ENCODE data around the gene PITX2. TPM values are rescaled to one million over a fixed set of nuclear protein-coding genes. Genes with fewer than 3 reads are reported as not detected.

PITX2 gene
- total RNA-seq, 1 donor from 2014 or later: 13.8 TPM

DNA sequence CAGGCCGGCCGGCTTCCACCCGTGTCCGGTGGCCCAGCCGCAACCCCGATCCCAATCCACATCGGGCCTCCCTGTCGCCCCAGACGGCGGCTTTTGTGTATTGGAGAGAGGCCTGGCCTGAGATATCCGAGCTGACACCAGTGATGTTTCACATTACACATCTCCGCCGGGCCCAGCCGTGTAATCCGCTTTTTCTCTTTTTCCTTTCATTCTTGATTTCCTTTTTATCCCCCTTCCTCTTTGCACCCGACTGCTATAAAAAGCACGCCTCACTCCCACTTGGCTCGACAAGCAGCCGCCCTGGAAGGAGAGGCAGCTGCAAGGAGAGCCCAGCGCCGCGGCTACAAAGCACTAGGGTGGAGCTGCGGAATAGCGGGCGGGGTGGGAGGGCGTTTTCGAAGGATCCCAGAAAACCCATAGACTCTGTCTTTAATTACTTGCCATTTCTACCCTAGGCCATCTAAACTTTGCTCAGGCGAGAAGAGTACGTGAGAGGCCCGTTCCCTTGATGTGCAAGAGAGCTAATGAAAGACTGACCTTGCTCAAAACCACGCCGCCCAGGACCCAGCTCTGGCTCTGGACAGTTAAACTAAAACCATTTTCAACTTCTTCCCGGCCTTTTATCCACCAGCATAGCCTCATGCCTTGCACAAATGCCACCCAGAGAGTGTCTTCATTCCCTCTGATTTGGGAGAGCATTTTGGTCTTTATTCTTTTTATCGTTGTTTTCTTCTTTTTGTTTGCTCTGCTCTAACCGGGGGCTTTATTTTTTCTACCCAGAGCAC is 3.2 kb downstream of the PITX2 start:
- Mint-ChIP-seq H3K27me3 (peaks cover 100% of the 10 kb centered on the region), H3K4me1 (ENCODE audit: unreplicated experiment) (peaks cover 46% of the 10 kb centered on the region), H3K36me3 (peaks cover 11% of the 10 kb centered on the region), H3K4me3 (peak overlapping the region; percentile 87), H3K27ac (peak overlapping the region; percentile 66), H3K9me3 (no peaks in the 10 kb centered on the region)
- no peak for DNase-seq (ENCODE audit: extremely low spot score, unreplicated experiment)
- TF ChIP-seq CTCF (conservative IDR thresholded peaks at IDR 0.05): no peak

GRCh38 chr4:110618581-110619462 is 4.1 kb downstream of the PITX2 start:
- peak overlapping the region; percentile 59 for H3K27ac Mint-ChIP-seq
- no peaks in the 10 kb centered on the region for H3K9me3 Mint-ChIP-seq
- no peak for TF ChIP-seq CTCF (conservative IDR thresholded peaks at IDR 0.05)
- no peak for DNase-seq (ENCODE audit: extremely low spot score, unreplicated experiment)
- peak overlapping the region; percentile 82 for H3K4me3 Mint-ChIP-seq
- H3K36me3 Mint-ChIP-seq: peaks cover 11% of the 10 kb centered on the region
- H3K27me3 Mint-ChIP-seq: peaks cover 100% of the 10 kb centered on the region
- peaks cover 46% of the 10 kb centered on the region for H3K4me1 Mint-ChIP-seq (ENCODE audit: unreplicated experiment)

DNA sequence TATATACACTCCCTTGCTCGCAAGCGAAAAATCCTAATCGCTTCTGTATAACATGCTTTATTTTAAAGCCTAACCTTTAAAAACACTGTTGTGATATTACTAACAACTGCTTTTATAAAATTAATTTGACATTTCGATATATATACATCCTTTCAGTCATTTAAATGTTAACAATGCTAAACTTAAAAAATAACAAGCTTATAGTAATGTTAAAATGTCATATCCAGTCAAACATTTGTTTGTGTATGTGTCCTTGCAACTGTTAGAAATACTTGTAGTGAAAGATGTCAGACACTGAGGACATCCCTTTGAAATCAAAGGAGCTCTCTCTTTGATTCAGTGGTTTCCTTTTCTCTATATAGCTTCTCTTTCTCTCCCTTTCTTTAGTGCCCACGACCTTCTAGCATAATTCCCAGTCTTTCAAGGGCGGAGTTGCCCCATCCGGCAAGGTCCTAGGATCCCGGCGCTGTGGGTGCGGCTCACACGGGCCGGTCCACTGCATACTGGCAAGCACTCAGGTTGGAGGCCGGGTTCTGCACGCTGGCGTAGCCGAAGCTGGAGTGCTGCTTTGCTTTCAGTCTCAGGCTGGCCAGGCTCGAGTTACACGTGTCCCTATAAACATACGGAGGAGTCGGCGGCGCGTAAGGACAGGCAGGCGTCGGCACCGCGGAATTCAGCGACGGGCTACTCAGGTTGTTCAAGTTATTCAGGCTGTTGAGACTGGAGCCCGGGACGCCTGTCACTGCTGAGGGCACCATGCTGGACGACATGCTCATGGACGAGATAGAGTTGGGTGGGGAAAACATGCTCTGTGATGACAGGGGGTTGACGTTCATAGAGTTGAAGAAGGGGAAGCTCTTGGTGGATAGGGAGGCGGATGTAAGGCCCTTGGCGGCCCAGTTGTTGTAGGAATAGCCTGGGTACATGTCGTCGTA is 5.0 kb downstream of the PITX2 start:
- Mint-ChIP-seq H3K27ac (peak overlapping the region; percentile 59), H3K4me1 (ENCODE audit: unreplicated experiment) (peaks cover 39% of the 10 kb centered on the region), H3K27me3 (peaks cover 100% of the 10 kb centered on the region), H3K9me3 (no peaks in the 10 kb centered on the region), H3K4me3 (peak overlapping the region; percentile 82), H3K36me3 (peaks cover 11% of the 10 kb centered on the region)
- no peak for TF ChIP-seq CTCF (conservative IDR thresholded peaks at IDR 0.05)
- DNase-seq (ENCODE audit: extremely low spot score, unreplicated experiment): no peak

DNA sequence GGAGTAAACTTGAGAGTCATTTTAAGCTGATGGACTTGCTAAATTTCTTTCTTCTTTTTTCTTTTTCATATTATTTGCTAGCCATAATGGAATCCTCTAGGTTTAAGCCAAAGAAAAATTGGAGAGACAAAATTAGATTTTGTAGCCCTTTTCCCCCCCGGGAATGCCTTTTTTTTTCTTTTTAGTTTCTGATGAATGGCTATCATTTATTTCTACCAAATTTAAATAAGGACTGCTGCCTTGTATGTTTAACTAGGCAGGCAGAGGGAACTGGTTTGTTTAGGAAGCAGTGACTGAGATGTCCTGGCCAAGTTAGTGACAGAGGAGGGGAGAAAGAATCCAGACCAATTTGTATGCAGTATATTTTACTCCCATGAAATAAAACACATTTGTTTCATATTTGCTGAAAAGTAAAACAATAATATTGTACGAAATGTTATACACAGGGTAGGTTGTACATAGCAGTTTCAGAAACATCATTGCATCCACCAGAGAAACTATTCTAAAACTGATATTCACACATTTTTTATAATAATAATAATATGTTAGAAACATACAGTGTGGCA is 5.7 kb downstream of the PITX2 start:
- H3K9me3 Mint-ChIP-seq: no peaks in the 10 kb centered on the region
- no peak for DNase-seq (ENCODE audit: extremely low spot score, unreplicated experiment)
- peaks cover 100% of the 10 kb centered on the region for H3K27me3 Mint-ChIP-seq
- H3K4me3 Mint-ChIP-seq: peak overlapping the region; percentile 29
- peaks cover 39% of the 10 kb centered on the region for H3K4me1 Mint-ChIP-seq (ENCODE audit: unreplicated experiment)
- no peak for TF ChIP-seq CTCF (conservative IDR thresholded peaks at IDR 0.05)
- H3K27ac Mint-ChIP-seq: no peak overlapping the region
- peaks cover 11% of the 10 kb centered on the region for H3K36me3 Mint-ChIP-seq

All from type B pancreatic cell (in vitro differentiated cells).